HEK293T (cell line): ENCODE results near the gene NDUFB11.

Experiments
- CTCF ChIA-PET: fragments of 350-600 bp; formaldehyde crosslinking; extraction: SDS; loops from one replicate; lab custom pipeline; 2021; ENCODE audit warnings: antibody characterized with exemption, inconsistent platforms; lab: Yijun Ruan, JAX
- POLR2A ChIA-PET: fragments of 350-600 bp; formaldehyde crosslinking; extraction: SDS; loops from one replicate; lab custom pipeline; 2020; ENCODE audit warnings: antibody characterized with exemption, inconsistent platforms; lab: Yijun Ruan, JAX
- DNase-seq: peaks from one replicate; pipeline ENCODE4 v3.0.0; 2012; ENCODE audit warnings: mixed read lengths; ENCODE audit errors: extremely low spot score
- ARNT ChIP-seq: fragments of 450-650 bp; IDR thresholded peaks from 2 replicates; pipeline ENCODE4 v1.6.1; 2017; ENCODE audit warnings: mild to moderate bottlenecking
- BHLHE40 ChIP-seq: fragments of 450-650 bp; IDR thresholded peaks from 2 replicates; pipeline ENCODE4 v1.6.1; 2016; ENCODE audit warnings: mild to moderate bottlenecking, moderate library complexity, borderline replicate concordance
- CTBP1 ChIP-seq: fragments of 450-650 bp; IDR thresholded peaks from 2 replicates; pipeline ENCODE4 v1.6.1; 2016; ENCODE audit warnings: borderline replicate concordance
- ELF4 ChIP-seq: fragments of 450-650 bp; IDR thresholded peaks from 2 replicates; pipeline ENCODE4 v1.6.1; 2017; ENCODE audit warnings: antibody characterized with exemption
- FOXA1 ChIP-seq: fragments of 450-650 bp; IDR thresholded peaks from 2 replicates; pipeline ENCODE4 v1.6.1; 2016; ENCODE audit warnings: mild to moderate bottlenecking
- FOXK2 ChIP-seq: fragments of 450-650 bp; IDR thresholded peaks from 2 replicates; pipeline ENCODE4 v1.6.1; 2016; ENCODE audit warnings: mild to moderate bottlenecking
- FOXM1 ChIP-seq: fragments of 450-650 bp; IDR thresholded peaks from 2 replicates; pipeline ENCODE4 v1.6.1; 2017; ENCODE audit warnings: mild to moderate bottlenecking, borderline replicate concordance
- HDGF ChIP-seq: fragments of 450-650 bp; IDR thresholded peaks from 2 replicates; pipeline ENCODE4 v1.6.1; 2017; ENCODE audit warnings: antibody characterized with exemption, borderline replicate concordance
- L3MBTL2 ChIP-seq: fragments of 450-650 bp; conservative IDR thresholded peaks from 2 replicates; pipeline ENCODE4 v1.6.1; 2016; ENCODE audit warnings: mild to moderate bottlenecking
- LEF1 ChIP-seq: fragments of 450-650 bp; IDR thresholded peaks from 2 replicates; pipeline ENCODE4 v1.6.1; 2017; ENCODE audit warnings: mild to moderate bottlenecking, borderline replicate concordance
- NFRKB ChIP-seq: fragments of 450-650 bp; IDR thresholded peaks from 2 replicates; pipeline ENCODE4 v1.6.1; 2016; ENCODE audit warnings: mild to moderate bottlenecking, moderate library complexity
- PKNOX1 ChIP-seq: fragments of 450-650 bp; IDR thresholded peaks from 2 replicates; pipeline ENCODE4 v1.6.1; 2016
- SP1 ChIP-seq: fragments of 450-650 bp; IDR thresholded peaks from 2 replicates; pipeline ENCODE4 v1.6.1; 2017
- SUZ12 ChIP-seq: fragments of 450-650 bp; IDR thresholded peaks from 2 replicates; pipeline ENCODE4 v1.6.1; 2016; ENCODE audit warnings: mild to moderate bottlenecking
- TARDBP ChIP-seq: fragments of 450-650 bp; IDR thresholded peaks from 2 replicates; pipeline ENCODE4 v1.6.1; 2016
- ZNF384 ChIP-seq: fragments of 450-650 bp; IDR thresholded peaks from 2 replicates; pipeline ENCODE4 v1.6.1; 2016

Gene NDUFB11

GRCh38 chrX:47170861-47171692 lies 26.6 kb upstream of the NDUFB11 start:
- ChIA-PET CTCF (no interaction called here), POLR2A (no interaction called here)
- TF ChIP-seq SUZ12 (no peak), FOXA1 (no peak), FOXK2 (no peak), ZNF384 (no peak), PKNOX1 (no peak), ARNT (no peak), BHLHE40 (no peak)
- no peak for DNase-seq

GRCh38 chrX:47169726-47170515 lies 25.4 kb upstream of the NDUFB11 start:
- no peak for DNase-seq
- TF ChIP-seq FOXK2 = no peak
- TF ChIP-seq ELF4 = no peak
- TF ChIP-seq ARNT = no peak
- TF ChIP-seq HDGF = no peak
- TF ChIP-seq NFRKB = no peak
- TF ChIP-seq LEF1 = no peak
- no peak for TF ChIP-seq ZNF384
- TF ChIP-seq FOXM1 = no peak
- ChIA-PET CTCF (no interaction called here), POLR2A (no interaction called here)

GRCh38 chrX:47169273-47169672 lies 24.8 kb upstream of the NDUFB11 start:
- CTCF ChIA-PET = no interaction called here
- TF ChIP-seq PKNOX1 (no peak), ELF4 (no peak), SP1 (no peak), HDGF (no peak), FOXM1 (no peak), FOXA1 (no peak), FOXK2 (no peak)
- POLR2A ChIA-PET = no interaction called here

GRCh38 chrX:47168495-47169073 lies 24.1 kb upstream of the NDUFB11 start:
- ChIA-PET POLR2A (no interaction called here), CTCF (no interaction called here)
- TF ChIP-seq FOXM1 = no peak
- TF ChIP-seq FOXA1 = no peak
- TF ChIP-seq L3MBTL2 = no peak
- TF ChIP-seq PKNOX1 = no peak
- TF ChIP-seq FOXK2 = no peak
- no peak for TF ChIP-seq LEF1
- no peak for TF ChIP-seq TARDBP
- DNase-seq = no peak

More at GRCh38 chrX:47169273-47169672, 24.8 kb upstream of the NDUFB11 start:
- no peak for DNase-seq

- no peak for DNase-seq
- TF ChIP-seq LEF1 = no peak
- TF ChIP-seq NFRKB = no peak
- TF ChIP-seq SP1 = no peak
- no peak for TF ChIP-seq CTBP1
- POLR2A ChIA-PET = no interaction called here
- CTCF ChIA-PET = no interaction called here
These were observed 21.6 kb upstream of the NDUFB11 start for GRCh38 chrX:47166126-47166525.

- DNase-seq = no peak
- TF ChIP-seq FOXA1 (no peak), L3MBTL2 (no peak), FOXM1 (no peak), NFRKB (no peak), ELF4 (no peak), FOXK2 (no peak), HDGF (no peak)
- ChIA-PET POLR2A (no interaction called here), CTCF (no interaction called here)
These were observed 19.9 kb upstream of the NDUFB11 start for GRCh38 chrX:47164420-47164819.
